ENCODE measurements around the gene ATP6V1D.
"Not testable (repeated sequence)": the region's sequence is repeated elsewhere in the genome, so short reads cannot be mapped to it uniquely, and the experiment has no call there.

Gene ATP6V1D

DNA sequence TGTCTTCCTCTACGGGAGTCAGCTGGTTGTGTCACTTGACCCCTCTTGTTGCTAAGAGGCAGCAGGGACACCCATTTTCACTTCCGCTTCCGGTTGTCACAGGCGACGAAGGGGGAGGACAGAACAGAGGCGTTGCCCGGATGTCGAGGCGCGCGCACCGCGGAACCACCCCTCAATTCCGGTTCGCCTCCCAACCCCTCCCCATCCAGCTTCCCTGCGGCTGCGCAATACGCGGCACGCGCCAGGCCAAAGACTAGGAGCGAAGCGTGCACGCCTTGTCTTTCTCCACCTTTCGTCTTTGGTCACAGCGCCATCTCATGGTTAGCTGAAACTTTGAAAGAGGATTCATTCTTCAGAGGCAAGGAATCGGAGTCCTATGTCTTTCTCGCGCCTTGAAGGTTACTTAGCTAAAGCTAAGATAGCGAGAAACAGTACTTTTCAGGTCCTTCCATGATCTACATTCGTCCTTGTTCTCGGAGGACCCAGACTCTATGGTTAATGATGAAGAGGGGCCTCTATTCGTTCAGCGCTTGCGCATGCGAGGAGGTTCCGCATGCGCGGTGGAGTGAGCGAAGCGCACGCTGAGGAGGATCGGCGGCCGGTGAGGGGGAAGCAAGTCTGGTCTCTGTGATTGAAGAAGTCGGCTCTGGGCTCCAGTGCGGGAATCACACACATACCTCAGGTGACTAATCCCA is at the start of gene ATP6V1D, which contains the start of gene EIF2S1:
Gene ATP6V1D (minus strand): TSS at position 30 of the 695 bp plus-strand sequence. CDS start 106 bp downstream, outside the sequence.
Gene EIF2S1 (plus strand): TSS at position 554 of the 695 bp plus-strand sequence. CDS start 4,440 bp downstream, outside the sequence.
- DNase-seq, result peak; percentile 94 to 100 (median 99)

- DNase-seq, result not testable (repeated sequence)
Measured at GRCh38 chr14:67408122-67408801, 48.7 kb upstream of the ATP6V1D start.

GRCh38 chr14:67405771-67406170 is 46.2 kb upstream of the ATP6V1D start:
- DNase-seq, result no peak

GRCh38 chr14:67400434-67400833 is 40.8 kb upstream of the ATP6V1D start:
- DNase-seq, result no peak

DNA sequence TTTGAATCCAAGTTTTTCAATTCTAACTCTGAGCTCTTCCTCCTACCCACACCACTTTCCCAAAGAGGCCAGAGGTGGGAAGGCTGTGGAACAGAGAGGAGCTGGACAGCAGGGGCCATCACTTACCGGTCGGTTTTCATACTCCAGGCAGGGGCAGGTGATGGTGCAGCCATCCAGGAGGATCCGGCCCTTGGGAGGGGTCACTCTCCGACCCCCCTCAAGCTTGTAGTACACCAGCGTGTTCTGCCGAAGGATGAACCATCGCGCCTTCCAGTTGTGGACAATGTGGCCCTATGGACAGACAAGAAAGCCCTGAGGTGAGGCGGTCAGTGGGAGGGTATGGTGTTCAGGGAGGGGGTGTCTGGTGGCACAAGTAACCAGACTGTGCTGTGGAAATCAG is 37.9 kb upstream of the ATP6V1D start:
- DNase-seq, result no peak

DNA sequence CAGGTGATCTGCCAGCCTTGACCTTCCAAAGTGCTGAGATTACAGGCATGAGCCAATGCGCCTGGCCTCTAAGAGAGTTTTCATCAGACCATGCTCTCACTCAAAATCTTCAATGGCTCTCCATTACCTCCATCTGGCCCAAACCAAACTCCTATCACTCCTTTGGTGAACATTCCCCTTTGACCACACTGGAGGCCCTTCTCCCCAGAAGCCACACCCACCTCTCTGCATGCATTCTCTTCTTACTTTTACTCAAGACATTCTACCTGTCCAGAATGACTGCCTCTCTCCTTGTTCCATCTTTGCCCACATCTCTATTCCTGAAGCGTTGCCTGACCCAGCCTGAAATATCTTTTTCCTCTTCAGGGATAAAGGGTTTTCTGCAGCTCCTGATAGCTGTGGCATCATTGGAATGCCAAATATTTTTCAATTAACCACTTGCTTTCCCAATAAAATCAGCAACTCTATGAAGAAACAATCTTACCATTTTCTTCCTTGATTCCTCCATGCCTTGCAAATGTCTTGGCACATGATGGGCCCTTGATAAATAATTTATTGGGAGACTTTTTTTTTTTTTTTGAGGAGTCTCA is 36.9 kb upstream of the ATP6V1D start:
- DNase-seq, result no peak

DNA sequence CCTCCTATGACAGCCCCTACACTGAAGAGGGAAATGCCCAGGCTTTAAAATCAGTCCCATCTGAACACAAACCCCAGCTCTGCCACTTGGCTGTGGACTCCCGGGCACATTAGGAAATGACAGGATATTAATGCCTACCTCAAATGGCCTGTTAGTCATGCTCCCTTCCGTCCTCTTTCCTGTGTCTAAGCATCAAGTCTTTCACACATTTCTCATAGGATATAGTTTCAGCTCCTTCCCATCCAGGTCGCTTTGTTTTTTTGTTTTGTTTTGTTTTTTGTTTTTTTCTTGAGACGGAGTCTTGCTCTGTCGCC is 36.2 kb upstream of the ATP6V1D start:
- DNase-seq, result no peak

GRCh38 chr14:67395086-67395875 is 35.7 kb upstream of the ATP6V1D start:
- DNase-seq, result no peak

- DNase-seq, result no peak
Measured at GRCh38 chr14:67393689-67394088, 34.1 kb upstream of the ATP6V1D start.

- DNase-seq, result no peak
Measured at GRCh38 chr14:67392800-67393199, 33.2 kb upstream of the ATP6V1D start.

GRCh38 chr14:67392123-67392522 is 32.5 kb upstream of the ATP6V1D start:
- DNase-seq, result no peak

DNA sequence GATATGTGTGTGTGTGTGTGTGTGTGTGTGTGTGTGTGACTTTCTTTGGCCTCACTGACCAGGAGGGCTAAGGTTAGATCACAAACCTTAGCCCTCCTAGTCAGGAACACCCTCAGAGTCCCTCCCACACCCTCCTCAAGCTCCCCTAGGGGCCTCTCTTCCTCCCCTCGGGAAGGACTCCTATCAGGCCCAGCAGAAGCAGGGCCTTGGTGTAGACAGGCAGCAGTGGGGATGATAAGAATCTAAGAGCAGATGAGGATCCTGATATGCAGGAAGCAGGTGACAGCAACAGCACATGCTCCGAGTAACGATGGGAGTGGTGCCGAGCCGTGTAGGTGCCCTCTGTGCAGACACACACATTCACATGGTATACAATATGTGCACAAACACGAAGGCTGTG is 31.7 kb upstream of the ATP6V1D start:
- DNase-seq, result no peak

- no peak for DNase-seq
Measured at GRCh38 chr14:67389811-67390534, 30.4 kb upstream of the ATP6V1D start.

- DNase-seq, result no peak
Measured at GRCh38 chr14:67389275-67389674, 29.7 kb upstream of the ATP6V1D start.

- no peak for DNase-seq
Measured at GRCh38 chr14:67387195-67387594, 27.6 kb upstream of the ATP6V1D start.

DNA sequence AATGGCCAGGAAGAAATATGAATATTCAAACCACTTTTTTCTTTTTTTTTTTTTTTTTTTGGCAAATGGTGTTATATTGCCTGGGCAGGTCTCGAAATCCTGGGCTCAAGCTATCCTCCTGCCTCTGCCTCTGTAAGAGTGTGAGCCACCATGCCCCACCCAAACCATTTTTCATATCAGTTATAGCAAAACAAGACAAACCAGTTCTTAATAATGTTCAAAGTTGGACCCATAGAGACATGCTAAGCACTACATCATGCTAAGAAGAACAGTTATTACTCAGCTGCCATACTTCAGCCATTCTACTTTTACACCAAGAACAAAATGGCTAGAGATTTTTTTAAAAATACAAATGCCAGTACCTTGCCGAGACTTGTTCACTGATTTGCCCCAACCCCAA is 26.0 kb upstream of the ATP6V1D start:
- DNase-seq, result no peak

- no peak for DNase-seq
Measured at GRCh38 chr14:67385120-67385519, 25.5 kb upstream of the ATP6V1D start.

DNA sequence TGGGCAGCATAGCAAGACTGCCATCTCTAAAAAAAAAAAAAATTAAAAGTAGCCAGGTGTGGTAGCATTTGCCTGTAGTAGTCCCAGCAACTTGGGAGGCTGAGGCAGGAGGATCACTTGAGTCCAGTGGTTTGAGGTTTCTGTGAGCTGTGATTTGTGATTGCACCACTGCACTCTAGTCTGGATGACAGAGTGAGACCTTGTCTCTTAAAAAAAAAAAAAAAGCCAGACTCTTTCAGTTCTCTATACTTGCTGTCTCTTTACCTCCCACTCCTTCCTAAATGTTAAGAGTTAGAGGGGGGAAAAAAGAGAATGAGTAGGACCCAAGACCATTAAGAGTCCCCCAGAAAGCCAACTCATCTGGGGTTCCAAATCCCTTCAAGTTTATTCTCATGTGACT is 18.3 kb upstream of the ATP6V1D start:
- no peak for DNase-seq

DNA sequence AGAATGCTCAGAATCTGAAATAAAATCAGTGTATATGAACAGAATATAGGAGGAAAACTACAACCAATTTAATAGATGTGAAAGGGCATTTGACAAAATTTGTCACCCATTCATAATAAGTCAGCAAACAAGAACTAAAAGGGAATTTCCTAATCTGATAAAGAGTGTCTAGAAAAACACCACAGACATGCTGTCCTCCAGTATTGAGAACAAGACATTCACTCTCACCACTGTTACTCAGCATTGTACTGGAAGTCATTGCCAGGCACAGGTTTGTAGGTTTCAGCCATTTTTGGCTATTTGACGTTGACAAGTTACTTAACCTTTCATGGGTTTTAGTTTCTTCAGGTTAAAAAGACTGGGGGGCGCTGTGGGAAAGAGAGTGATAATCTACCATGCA is 13.7 kb upstream of the ATP6V1D start:
- DNase-seq, result no peak

GRCh38 chr14:67372833-67373232 is 13.2 kb upstream of the ATP6V1D start:
- no peak for DNase-seq
